GM19324 (cell line): ENCODE measurements around the gene PFN2.
"Not testable (repeated sequence)": the region's sequence is repeated elsewhere in the genome, so short reads cannot be mapped to it uniquely, and the experiment has no call there.

Source experiments
- ATAC-seq: cut with Tn5 transposase; IDR thresholded peaks from one replicate; pipeline ENCODE4 v1.9.1; 2021; ENCODE audit warnings: mild to moderate bottlenecking, moderate library complexity; ENCODE audit not compliant: unreplicated experiment, low FRiP score

PFN2 gene

DNA sequence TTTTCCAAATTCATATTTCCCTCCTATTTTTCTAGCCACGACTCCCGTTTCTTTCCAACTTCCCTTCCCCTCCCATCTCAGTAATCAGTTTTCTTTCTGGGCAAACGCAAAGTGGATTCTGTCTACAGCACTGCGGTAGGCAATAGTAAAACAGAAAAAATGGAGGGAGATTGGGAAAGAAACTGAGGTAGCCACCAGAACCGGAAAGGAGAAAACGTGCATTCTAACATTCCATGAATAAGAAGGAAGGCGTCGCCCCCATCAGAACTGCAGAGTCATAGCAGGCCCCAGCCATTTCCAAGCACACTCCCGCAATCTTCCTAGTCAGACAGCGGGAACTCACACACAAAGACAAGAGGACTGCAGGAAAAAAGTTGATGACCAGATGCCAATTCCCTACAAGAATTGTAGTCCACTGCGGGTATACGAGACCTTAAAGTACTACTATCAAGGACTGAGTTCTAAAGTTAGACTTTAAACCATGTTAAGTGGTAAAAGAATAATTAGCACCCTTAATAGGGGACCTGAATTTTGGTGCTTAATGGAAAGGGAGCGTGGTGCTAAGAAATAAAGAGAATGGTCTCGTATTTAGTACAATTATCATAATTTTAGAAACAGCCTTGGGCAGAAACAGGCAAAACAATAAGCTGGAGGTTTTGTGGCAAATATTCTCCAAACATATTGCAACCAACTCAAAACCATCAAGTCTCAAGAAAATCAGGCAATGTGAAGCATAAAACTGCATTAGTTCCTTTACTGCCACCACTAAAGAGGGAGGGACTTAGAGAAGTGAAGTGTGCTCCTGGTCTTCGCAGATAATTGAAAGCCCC is 1.4 kb downstream of the PFN2 start:
- no peak for ATAC-seq

DNA sequence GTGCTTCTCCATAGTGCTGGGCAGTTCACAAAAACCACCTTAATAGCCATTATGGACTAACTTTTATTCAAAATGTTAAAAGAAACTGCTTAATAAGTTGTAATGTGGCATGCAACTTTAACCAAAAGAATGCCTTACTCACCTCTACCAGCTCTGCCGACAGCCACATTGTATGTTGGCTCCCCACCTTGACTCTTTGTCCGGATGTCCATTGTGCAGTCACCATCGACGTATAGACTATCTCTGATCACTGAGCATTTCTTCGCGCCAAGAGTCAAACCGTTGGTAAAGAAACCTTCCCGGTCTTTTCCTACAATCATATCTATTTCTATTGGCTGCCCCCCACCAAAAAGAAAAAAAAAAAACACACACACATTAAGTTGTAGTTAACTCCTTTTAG is 2.5 kb downstream of the PFN2 start:
- ATAC-seq = no peak

DNA sequence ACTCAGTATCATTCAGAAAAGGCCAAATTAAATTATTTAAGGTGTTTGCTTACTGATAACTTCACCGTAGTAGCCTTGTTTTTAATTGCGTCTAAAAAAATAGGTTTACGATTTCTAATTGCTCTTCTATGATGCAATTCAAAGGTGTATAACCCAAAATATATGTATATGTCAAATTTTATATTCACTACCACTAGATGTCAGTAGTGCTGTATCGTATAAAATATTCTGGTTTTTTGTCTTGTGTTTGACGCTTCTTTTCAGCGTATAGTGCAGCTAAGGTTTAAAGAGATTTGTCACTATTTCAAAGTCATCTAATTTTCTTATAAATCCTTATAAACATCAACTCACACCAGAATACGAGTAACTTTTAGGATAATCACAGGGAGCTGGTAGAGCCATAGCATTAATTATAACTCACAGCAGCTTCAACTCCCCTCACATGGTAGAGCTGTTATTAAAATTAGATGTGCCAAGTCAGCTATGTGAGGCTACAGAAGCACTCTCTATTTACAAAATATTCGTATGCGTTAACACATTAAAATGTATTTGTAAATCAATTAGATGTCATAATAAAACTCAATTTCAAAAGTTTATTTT is 3.5 kb downstream of the PFN2 start:
- ATAC-seq = no peak

GRCh38 chr3:149965278-149965677 is 5.4 kb downstream of the PFN2 start:
- ATAC-seq = no peak

DNA sequence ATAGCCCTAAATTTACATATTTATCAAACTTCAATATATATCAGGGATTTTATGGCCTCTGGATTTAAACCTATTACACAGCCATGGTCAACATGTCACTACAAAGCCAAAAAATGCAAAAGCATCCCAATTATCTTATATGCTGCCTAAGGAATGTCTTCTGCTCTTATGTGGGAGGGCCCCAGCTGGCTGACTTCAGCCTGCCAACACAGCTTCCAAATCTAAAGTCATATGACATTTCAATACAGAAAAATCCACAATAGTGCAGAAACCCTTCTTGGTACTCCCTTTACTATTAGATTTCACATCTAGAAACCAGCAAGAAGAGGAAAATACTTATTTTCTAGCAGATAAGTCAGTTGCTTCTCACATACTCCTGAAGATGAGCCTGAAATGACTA is 6.4 kb downstream of the PFN2 start:
- no peak for ATAC-seq

DNA sequence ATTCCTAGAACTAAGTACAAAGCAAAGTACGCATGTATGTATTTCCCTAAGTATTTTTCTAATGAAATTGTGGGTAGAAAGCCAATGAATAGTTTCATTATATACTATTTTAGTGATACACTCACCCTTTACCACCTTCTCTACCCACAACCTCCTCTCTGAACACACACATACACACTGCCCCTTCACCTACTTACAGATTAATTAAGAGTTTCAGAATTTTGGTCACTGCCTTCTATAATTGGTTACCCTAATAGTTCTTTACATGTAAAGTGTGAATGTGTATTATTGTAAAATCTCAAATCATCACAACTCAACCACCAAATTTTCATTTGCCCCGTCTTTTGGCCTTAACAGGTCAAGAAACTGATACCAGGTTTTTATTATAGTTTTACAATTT is 7.2 kb downstream of the PFN2 start:
- ATAC-seq = no peak

- no peak for ATAC-seq
These were observed 11.3 kb downstream of the PFN2 start for GRCh38 chr3:149959443-149959842.

DNA sequence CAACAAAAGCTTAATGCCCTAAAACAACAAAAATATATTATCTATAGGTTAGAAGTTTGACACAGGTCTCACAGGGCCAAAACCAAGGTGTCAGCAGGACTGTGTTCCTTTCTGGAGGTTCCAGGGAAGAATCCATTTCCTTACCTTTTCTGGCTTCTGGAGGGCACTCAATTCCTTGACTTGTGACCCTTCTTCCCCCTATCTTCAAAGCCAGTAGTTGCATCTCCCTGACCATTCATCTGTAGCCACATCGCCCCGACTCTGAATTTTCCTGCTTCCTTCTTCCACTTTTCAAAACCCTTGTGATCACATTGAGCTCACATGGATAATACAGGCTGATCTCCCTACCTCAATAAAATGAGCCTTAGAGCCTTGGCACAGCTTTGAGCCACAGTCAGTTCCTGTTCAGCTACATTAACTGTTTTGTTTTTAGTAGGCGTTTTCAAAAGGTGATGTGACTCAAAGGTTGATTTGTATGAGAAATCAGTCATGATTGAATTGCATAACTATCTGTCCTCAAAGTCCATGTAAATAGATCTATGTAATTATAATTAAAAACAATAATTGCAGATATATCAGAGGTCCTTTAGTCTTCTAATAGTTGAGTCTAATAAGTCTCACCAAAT is 12.4 kb downstream of the PFN2 start:
- no peak for ATAC-seq

GRCh38 chr3:149957361-149958125 is 13.2 kb downstream of the PFN2 start:
- no peak for ATAC-seq

- no peak for ATAC-seq
These were observed 15.2 kb downstream of the PFN2 start for GRCh38 chr3:149955449-149955848.

- ATAC-seq = no peak
These were observed 15.9 kb downstream of the PFN2 start for GRCh38 chr3:149954812-149955211.

GRCh38 chr3:149949181-149949580 is 21.5 kb downstream of the PFN2 start:
- no peak for ATAC-seq

- no peak for ATAC-seq
These were observed 23.5 kb downstream of the PFN2 start for GRCh38 chr3:149947231-149947630.

- ATAC-seq = not testable (repeated sequence)
These were observed 26.7 kb downstream of the PFN2 start for GRCh38 chr3:149943966-149944365.

DNA sequence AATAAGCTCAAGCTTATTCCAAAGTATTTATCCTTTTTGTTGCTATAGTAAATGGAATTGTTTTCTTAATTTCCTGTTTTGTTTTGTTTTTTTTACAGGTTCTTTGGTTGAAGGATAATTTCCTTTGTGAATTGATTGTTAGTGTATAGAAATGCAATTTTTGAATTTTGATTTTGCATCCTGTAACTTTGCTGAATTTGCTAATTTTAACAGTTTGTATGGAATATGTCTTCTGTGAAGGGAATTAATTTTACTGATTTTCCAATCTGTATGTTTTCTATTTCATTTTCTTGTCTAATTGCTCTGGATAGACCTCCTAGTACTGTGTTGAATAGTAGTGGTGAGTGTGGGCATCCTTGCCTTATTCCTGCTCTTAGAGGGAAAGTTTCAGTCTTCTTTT is 28.3 kb downstream of the PFN2 start:
- no peak for ATAC-seq

DNA sequence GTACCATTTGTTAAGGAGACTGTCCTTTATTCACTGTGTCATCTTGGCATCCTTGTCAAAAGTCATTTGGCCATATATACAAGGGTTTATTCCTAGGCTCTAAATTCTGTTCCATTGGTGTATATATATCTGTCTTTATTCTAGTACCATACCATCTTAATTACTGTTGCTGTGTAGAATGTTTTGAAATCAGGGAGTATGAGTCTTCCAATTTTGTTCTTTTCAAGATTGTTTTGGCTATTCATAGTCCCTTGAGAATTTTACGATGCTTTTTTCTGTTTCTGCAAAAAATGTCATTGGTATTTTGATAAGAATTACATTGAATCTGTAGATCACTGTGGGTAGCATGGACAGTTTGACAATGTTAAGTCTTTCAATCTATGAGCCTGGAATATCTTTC is 28.7 kb downstream of the PFN2 start:
- no peak for ATAC-seq

DNA sequence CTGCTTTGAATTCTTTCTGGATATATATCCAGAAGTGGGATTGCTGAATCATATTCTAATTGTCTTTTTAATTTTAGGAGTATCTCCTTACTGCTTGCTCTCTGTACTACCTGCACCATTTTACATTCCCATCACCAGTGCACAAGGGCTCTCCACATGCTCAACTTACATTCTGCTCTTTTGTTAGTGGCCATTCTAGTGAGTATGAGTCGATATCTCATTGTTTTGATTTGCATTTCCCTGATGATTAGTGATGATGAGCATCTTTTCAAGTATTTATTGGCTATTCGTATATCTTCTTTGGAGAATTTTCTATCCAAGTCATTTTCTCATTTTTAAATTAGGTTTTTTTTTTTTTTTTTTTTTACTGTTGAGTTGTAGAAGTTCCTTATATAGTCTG is 29.5 kb downstream of the PFN2 start:
- no peak for ATAC-seq

GRCh38 chr3:149938392-149939055 is 32.2 kb downstream of the PFN2 start:
- not testable (repeated sequence) for ATAC-seq

DNA sequence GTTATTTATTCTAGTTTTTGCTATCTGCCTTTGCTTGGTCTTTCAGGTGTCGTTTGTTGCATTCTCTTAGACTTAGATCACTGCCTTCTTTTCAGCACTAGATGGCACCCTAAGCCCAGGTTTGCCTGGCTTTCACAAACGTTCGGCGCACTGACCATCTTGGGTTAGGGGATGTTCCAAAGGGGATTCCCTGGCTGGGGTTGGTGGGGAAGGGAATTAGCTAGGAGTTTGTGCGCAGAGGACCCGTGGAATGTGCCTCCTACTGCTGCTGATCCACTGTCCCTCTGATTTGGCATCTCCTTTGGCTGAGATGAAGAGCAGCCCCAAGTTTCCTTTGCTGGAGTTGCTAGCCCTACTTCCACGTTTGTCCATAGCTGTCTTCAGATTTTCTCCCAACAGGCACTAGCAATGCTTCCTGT is 33.9 kb downstream of the PFN2 start:
- no peak for ATAC-seq

GRCh38 chr3:149934524-149934923 is 36.2 kb downstream of the PFN2 start:
- no peak for ATAC-seq
